ENCODE measurements around the gene ZDHHC14.

ZDHHC14 gene

DNA sequence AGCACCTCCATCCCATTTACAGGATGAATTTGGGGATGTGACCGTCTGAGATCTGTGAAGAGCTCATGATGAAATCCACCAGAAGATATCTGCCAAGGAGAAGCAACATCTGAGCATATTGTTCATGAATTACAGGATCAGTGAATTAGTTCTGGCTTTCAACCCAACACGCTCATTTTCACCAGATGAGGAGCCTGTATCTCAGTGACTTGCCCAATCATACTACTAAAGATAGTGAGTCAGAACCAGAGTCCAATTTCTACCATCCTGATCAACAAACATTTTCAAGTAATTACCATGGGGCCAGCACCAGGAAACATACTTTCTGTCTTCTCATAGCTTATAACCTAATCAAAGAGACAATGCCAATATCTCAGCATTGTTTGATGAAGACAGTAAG is 116.6 kb downstream of the ZDHHC14 start:
- no peak for DNase-seq

DNA sequence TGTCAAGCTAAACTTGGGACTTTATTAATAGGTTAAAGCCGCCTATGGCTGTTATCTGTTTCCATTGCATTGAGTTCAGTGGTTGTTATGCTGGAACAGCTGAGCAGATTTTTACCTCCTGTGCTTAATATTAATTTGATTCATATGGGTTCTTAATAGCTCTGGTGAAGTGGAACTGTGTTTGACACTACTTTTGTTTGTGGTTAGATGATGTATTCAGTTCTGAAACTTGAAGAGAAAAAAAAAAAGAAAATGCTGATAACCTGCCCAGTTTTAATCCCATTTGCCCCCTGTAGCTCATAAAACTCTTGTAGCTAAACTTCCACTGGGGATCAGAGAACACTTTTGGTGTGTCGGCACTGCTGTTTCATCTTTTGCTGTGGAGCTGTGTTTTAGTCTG is 117.8 kb downstream of the ZDHHC14 start:
- DNase-seq, result no peak

DNA sequence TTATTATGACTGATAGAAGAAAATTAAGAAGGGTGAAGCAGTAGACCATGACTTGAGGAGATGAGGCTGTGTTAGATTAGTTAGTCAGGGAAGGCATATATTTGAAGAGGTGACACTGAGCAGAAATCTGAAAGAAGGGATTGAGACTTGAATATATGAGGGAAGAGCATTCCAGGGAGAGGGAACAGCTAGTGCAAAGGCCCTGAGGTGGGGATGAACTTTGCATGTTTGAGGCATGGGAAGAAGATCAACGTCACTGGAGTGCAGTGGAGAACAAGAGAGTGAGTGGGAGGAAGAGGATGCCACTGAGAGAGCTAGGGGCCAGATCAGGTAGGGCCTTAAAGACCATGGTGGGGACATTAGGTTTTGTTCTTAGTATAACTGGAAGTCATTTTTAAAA is 119.0 kb downstream of the ZDHHC14 start:
- DNase-seq, result no peak

DNA sequence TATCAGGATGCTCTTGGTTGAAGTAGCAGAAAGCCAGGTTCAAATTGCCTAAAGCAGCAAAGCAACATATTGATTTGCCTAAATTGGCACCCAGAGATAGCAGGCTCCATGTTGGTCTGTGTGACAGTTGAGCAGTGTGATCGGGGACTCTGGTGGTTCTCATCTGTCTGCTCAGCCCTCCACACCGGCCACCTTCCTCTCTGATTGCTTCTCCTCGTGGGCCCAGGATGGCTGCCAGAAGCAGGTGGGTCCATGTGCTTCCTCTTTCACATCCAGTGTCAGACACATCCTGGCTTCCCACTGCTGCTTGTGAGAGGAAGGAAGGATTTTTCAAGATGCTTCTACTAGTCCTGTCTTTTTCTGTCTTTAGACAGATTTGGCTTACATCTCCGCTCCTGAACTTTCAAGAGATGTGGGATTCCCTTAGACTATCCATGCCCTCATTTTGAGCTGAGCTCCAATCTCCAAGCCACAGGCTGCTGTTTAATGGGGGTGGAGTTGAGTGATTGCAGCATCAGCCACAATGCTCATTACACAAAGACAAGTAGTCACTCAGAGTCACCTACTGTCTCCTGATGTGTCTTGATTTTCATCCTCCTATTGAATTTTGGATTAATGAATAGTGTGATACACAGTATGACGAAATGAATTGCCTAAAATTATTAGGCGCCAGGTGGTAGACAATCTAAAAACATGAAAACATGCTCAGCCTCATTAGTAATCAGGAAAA is 122.2 kb downstream of the ZDHHC14 start:
- no peak for DNase-seq

DNA sequence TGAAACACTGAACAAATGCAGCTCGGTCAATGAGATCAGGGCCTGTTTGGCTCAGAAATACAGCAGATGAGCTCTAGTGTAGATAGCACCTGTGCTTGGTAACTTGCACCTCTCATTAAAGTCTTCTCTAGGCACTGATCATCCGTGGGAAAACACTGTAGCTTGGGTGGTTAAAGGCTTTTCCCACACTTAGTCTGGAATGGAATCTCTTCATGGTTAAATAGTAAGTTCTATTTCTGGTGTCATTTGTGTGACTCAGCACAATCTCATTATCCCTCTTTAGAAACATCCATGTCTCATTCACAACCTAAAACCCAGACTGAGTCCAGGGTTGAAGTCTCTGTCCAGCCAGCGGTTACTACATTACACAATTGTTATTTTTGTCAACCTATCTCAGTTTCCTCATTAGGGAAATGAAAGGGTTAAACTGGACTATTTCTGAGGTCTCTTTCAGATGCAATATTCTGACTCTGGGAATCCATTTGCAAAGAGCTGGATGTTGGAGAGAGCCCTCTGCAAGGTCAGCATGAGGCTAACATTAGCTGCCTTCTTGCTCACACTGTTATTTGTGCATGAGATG is 125.0 kb downstream of the ZDHHC14 start:
- no peak for DNase-seq

DNA sequence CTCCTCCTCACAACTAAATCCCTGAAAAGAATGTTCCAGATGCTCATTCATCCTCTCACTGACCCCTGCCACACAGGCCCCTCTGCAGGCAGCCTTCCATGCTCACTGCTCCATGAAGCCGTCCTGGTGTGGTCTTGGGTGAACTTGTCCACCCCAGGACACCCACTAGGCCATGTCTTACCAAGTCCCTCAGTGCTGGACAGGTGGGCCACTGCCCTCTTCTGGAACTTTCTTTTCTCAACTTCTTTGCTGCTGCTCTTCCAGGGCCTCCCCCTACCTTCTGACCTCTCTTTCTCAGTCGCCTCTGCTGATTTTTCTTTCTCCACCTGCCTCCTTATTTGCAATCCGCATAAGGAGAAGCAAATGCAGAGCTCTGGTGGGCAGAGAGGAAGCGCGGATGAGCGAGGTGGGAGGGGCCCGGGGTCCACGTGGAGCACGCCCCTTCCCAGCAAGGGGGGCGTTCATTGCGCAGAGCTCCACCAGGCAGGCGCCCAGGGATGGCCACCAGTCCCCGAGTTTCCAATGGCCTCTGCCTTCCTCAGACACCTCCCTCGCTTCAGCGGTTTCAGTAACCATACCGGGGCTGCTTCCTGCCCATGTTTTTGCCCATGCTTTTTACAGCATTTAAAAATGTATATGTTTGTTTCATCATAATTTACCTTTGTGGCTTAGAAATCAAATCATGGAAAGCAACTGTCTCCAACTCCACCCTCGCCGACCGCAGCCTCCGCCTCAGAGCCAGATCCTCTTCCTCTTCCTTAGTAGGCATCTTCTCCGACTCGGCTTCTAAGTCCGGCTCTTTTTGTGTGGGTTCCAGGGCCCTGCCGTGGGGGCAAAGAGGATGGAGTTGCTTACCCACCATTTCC is 129.6 kb downstream of the ZDHHC14 start:
- DNase-seq, result no peak

DNA sequence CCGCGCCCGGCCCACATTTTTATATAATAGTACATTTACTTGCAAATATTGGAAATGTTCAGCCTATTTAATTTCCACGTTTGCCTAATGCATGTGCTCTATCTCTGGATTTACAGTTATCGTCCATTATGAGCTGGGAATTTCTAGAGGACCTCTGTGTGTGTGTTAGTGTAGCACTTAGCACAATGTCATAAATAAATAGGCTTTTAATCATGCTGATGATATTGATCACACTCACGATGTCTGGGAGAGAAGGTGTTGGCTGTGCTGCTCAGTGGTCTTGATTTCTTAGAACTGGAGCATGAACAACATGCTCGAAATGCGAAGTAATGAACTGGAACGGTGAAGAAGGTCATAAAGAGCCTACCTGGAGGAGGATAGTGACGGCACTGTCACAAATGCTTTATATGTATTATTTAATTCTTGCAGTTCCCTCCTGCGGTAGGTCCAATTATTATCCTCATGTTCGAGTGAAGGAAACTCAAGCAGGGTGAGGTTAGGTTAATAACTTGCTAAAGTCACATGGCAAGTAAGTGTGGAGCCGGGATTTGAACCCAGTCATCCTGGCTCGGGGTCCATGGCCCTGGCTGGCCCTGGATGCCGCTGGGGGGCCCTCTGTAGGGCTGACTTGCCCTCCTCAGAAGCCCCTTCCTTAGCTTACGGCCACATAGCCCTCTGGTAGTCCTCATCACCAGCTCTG is 130.8 kb downstream of the ZDHHC14 start:
- no peak for DNase-seq

DNA sequence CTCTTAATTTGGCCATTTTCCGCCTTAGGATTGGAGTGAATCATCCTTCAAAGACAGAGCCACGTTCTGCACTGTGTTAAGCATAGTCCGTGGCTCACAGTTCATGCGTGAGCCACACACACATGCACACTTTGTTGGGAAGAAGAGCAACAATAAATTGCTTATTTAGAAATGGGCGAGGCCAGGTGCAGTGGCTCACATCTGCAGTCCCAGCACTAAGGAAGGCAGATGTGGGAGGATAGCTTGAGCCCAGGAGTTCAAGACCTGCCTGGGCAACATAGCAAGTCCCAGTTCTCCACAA is 131.3 kb downstream of the ZDHHC14 start:
- no peak for DNase-seq

DNA sequence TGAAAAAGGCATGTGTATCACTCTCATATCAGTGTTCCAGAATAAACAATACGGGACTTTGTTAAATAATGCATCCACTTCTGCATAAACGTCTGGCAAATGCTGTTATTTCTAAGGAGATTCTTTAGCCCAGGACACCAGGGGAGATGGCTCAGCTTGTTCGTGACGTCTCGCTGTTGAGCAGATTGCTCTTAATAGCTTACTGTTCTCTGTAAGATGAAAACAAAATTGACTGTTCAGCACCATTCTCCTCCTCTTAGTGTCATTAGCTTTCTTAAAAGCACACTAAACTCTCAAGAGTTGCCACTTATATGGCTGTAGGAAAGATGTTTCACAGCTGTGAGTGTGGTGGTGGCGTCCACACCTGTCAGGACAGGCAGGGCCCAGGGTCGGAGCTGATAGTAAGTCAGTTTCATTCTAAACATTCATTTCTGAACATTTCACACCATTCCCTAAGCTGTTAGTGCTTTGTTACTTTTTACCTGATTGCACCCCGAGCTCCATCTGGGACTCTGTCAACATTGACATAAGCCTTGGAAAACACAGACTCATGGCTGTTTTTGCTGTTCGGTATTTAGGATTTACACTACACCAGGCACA is 132.1 kb downstream of the ZDHHC14 start:
- no peak for DNase-seq

DNA sequence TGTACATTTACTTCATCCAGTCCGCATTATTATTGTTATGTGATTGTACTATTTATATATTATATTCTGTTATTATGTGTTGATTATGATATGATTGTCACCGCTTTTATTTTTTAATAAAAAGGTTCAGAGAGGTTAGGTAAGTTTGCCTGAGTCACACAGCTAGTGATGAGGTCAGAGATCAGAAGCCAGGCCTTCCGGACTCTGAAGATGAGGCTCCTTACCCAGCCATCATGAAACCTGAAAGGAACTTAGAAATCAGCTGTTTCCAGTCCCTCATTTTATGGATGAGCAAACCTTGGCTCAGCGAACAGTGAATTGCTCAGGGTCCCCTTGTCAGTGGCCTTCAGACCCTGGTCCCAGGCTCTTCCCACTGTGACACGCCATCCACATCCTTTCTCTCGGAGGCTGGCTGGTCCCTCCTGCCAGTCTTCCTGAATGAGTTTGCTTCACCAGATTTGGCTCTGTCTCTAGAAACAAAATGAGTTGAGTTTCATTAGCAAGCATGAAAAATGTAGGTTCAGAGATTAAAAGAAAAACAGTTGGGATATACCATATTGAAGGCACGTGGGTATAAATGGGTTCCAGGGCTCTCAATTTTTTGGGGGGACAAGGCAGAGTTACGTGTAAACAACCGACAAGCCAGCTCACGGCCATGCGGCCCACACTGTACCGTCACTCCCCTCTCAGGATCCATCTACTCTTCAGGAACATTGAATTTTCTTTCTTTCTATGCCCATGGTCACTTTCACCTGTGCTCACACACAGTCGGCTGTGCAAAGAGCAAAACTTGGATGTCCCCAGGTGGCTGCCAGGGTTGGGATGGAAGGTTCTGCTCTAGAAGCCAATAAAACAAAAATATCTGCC is 132.9 kb downstream of the ZDHHC14 start:
- DNase-seq, result no peak

DNA sequence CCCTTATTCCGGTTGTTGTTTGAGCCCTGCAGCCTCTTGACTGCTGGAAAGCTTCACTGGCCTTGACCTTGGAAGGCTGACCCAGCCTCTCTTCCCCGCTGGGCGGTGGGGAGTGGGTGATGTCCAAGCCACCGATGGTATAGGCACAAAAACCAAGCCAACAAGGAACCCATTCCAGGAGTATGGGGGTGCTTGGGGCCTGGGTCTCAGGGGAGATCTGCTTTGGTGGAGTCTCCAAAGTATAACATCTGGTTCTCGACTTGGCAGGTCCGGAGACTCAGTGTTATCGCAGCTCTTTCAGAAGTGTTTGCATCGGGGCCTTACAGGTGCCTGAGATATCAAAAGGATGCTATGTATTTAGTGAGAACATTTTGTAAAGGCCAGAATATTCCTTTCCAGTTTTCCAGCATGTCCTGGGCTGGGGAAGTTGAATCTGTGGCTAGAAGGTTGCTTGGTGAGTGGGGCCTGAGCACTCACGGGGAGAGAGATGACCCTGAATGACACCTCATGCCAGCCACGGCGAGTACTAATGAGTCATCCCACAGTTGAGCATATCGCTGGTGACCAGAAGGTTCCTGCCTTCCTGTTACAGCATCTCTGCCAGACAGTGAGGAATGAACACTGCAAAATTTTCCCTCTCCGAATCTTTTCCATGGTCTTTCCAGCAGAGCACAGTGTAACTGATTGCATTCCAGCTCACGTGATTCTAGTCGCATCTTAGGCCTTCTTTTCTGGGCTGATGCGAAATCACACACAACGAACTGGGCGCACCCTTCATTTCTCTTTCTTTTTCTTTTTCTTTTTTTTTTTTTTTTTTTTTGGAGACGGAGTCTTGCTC is 133.9 kb downstream of the ZDHHC14 start:
- no peak for DNase-seq

DNA sequence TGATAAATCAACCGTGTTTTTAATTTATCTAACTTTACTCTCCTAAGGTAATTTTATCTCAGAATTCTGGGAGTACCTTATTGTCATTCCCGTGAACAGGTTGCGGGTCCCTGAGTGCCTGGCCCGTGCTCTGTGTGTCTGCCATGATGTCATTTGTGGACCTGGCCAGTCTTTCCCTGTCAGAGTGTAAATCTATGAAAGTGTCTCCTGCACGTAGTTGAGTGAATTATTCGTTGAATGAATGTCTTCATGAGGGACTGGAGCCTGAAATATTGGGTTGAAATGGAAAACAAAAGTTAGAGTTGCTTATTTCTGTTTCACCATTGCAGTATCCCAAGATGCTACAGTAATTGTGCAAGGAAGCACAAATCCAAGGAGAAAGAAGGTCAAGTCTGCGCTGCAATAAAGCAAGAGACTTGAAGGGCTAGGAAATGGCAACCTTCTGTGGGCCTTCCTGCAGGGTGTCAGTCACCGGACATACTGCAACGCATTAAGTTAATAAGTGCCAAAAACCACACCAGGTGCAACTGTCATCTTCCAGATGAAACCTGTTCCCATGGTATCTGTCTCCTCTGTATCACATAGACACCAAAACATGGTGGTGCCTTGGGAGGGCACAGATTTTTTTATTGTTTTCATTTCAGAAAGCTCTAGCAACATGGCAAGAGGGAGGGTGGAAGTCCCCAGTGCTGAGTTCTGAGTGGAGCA is 135.5 kb downstream of the ZDHHC14 start:
- DNase-seq, result no peak

DNA sequence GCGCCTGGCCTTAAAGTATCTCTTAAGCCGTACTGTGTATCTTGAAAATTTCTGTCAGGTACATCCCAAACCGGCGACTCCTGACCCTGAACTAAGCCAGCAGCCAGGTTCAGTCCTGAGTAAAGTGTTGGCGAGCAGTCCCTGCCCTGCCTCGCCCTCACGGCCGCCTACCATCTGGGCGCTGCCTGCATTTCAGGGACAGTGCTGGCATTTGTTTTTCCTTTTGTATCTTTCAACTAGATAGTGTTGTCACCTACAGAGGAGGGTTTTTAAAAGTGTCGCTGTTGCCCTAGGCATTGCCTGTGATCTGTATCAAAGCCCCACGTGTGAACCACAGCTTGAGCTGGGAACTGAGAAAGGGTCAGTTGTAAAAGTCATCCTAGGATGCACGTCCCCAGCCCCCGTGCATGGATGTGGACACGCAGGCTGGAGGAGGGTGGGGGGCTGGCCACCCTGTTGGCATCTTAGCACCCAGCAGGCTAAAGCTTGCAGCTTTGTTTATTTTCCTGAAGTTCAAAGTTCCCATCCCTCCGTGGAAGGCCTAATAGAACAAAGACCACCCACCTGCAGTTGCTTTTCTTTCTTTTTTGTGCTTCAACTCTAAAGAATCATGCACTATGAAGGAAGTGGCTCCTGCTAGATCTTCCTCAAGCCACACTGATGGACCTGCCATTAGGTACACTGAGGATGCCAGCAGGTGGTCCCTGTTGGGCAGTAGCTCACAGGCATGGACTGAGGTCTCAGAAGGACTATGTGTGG is 136.8 kb downstream of the ZDHHC14 start:
- no peak for DNase-seq

DNA sequence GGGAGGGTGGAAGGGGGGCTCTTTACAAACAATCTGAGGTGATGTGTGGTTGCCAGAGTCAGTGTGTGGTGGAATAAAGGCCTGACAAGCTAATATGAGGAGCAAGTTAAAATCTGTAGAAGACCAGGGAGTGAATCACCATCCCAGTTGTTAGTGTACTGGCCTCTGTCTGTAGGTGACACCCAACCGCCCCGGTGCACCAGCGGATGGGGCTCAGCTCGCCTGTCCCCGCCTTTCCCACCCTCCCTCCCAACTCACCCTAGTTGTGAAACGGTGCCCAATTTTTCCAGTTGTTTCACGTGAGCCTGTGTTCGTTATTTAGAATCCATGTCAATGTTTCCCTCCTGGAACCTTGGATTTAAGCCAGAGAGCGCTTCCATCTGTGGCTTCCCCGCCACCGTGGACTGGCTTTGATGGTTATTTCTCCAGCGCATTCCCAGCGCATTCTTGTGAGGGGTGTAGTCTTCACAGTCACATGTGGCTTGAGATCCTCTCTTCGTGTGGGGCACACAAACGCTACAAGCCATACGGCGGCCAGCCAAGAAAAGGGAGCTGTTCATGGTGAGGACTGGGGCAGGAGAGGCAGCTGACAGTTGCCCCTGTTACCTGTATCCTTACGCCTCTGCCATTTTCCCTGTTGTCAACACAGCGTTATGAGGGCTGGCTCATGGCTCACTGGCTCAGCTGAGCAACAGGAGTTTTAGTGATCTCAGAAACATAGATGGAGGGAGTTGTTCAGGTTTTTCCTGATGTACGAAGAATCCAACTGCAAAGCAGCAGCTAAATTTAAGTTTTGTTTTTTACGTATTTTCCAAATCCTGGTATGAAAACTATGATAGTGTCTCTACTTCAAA is 137.6 kb downstream of the ZDHHC14 start:
- no peak for DNase-seq

DNA sequence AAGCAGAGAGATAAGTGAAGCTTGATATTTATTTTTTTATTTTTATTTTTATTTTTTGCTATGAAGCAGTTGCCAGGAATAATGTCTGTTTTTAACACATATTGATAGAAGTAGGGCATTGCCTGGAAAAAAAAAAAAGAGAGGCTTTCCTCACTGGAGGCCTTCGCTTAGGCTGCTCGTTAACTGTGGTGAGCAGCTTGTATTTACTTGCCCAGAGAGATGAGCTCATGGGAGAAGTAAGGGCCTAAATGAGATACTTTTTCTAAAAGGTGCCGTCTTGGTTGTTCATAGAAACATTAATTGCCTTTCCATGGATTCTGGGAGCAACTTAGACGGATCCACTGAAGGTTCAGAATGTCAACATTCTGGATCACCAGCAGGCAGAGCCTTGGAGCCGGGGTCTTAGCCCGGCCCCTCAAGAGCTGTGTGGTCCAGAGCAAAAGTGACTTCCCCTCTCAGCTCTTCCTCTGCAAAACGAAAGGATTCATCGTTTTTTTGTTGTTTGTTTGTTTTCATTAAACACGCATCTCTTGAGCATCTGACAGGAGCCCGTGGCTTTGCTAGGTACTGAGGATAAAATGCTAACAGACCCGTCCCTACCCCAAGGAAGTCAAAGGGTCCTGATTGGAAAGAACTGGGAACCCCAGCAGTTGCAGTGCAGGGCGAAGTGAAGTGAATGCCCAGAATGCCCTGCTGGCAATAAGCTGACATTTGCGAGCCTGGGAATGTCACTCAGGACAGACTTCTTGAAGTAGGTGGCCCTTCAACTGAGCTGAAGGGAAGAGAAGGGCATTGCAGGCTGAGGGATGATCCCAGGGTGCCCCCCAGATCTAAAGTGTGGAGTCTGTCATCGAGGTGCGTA is 138.5 kb downstream of the ZDHHC14 start:
- no peak for DNase-seq

DNA sequence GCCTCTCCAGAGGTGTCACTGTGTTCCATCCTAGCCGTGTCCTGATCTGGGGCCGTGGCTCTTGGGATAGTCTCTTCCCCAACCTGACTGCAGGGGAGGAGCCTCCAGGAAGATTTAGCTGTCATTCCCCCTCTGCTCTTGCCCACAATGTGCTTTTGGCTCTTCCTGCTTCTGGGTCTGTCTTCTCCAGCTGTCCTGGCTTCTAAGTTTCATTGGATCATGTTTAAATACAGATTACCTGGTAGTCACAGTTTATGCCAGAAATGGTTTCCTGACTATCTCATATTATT is 139.1 kb downstream of the ZDHHC14 start:
- DNase-seq, result no peak

DNA sequence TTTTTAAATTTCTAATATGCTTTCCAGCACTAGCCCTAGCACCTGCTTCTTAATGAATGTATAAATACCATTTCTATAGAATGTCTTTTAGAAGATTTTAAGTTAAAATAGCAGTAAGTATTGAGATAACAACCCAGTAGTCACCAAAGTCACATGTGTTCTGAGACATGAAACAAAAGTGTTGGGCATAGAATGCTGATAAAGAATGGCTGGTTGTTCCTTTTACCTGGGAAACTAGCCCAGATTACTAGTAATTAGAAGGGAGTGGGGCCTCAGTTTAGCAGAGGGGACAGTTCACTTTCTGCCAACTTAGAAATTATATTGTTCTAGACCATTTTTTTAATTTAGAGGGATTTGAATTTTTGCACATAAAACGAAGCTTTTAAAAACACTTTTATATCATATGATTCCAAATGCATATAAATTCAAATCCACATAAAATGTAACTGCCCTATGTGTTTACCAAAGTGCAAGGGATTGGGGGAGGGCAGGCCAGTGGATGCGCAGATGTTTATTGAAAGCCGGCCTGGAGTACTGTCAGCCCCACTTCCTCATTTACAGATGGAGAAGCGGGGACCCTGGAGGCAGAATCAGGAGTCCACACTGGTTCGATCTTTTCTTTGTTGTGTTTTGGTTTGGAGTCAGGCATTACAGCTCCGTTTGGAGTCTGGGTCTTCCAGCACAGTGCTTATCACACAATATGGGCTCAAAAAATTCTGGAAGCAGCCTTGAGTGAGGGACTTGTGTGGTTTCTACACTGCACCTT is 139.8 kb downstream of the ZDHHC14 start:
- DNase-seq, result no peak
